GM18517 (cell line): Measurements from ENCODE around the gene SCLY.
"Not testable (repeated sequence)": the region's sequence is repeated elsewhere in the genome, so short reads cannot be mapped to it uniquely, and the experiment has no call there.

Experiments used
- ATAC-seq: cut with Tn5 transposase; IDR thresholded peaks from one replicate; pipeline ENCODE4 v1.9.1; 2021; ENCODE audit warnings: mild to moderate bottlenecking, moderate library complexity; ENCODE audit not compliant: unreplicated experiment

SCLY gene

DNA sequence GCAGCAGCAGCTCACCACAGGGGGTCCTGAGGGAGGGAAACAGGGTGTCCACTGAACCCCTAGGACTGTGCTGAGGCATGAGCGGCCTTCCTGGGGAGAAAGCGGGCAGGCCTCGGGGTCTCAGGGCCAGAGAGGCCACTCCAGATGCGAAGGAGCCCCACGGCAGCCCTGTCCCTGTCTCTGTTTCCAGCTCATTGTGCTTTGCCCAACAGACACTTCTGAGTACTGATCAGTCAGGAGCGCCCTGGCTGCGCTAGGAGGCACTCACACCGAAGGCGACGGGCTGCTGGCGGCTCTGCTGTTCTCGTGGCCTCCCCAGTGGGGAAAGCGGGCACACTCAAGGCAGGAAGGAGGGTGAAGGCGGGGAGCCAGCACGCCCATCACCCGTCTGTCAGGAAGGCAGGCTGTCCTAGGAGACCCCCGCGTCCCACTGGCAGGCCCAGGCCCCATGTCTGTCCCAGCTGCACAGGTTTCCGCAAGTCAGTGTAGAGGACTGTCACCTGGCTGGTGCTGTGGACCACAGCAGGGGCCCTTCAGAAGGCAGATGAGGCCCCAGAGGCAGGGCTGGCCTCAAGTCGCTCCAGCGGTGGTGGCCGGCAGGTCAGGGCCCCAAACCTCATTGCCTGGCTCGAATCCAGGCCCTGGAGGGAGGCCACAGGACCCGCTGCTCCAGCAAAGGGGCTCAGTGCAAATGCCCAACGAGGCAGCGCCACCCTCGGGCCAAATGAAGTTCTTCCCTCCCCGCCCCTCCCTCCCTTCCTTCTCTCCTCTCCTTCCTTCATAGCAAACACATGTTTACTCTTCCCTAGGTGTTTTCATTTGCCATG, 46.1 kb downstream of the SCLY start:
- no peak for ATAC-seq

DNA sequence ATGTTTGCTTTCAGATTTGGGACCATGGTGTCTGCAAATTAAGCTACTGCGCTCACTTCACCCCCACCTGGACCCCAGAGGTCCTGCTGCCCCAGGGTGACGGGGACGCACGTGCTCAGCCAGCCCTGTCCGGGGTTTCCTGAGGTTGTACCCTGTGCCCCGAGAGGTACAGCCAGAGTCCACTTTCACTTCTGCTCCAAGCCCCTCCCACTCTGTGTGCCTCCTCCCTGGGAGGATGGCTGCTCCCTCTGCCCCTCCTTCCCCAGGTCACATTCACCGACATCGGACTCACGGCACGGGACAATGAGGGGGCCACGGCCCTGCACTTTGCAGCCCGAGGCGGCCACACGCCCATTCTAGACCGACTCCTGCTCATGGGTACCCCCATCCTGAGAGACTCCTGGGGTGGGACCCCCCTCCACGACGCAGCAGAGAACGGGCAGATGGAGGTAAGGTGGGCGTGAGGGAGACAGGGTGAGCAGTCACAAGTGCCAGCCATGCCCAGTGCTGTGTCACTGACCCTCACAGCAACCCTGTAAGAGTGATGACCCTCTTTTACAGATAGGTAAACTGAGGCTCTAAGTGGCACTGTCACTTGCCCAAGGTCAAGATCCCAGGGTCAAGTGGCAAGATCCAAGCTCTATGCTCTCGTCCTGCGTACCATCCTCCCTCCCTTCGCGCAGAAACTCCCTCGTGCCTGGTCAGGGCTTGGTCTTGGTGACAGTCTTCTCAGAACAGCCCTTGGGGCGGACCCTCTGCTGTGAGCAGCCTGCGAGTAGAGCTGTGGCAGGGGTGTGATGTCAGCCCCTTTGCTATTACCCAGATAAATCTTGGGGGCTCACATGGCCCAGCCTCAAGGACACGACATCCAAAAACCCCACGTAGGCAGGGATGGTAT, 47.0 kb downstream of the SCLY start:
- peak; percentile 89 for ATAC-seq

DNA sequence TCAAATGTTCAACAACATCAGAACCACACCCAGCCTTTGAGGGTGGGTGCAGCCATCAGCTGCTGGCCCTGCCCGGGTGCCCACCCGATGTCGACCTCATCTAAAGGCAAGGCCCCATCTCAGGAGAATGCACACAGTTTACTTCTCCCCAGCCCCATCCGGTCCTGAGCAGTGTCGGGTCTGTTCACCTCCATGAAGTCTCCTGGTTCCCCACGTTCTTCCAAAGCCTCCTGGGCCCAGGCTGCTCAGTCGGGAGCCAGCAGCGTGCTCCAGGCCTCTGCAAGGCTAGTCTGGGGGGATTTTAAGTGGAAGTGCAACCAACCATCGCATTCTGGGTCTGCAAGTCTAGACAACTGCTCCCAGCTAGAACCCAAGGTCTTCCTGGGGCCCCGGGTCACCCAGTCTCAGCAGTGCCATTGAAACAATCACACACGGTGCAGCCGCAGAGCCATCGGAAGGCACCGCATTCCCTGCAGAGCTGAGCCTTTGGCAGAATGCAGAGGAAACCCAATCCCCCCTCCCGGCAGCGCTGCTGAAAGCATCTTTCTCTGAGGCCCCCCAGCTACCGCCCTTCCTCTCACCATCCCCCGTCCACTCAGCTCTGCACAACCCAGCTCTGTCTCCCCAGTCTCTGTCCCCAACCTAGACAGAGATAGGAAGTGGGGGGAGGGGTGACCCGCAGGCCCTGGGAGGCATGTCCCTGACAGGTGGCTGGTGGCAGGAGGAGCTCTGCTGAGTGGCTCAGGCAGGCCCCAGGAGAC, 47.8 kb downstream of the SCLY start:
- no peak for ATAC-seq

DNA sequence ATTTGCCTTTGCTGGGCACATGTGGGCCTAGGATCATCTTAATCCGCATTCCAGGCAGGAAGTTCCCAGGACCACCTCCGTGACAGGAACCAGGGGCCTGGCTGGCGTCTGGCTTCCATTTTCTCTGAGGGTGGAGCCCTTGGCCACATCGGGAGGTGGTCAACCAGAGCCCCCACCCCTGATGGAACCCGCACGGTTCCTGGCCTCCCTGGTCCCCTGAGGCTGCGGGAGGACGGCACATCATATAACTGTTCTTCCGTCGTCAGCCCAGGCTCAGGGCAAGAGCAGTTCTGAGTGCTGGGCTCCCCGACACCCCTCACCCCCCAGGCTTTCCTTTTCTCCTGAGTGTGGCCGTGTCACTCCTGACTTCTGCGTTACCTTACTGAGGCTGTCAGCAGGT, 52.8 kb downstream of the SCLY start:
- no peak for ATAC-seq

DNA sequence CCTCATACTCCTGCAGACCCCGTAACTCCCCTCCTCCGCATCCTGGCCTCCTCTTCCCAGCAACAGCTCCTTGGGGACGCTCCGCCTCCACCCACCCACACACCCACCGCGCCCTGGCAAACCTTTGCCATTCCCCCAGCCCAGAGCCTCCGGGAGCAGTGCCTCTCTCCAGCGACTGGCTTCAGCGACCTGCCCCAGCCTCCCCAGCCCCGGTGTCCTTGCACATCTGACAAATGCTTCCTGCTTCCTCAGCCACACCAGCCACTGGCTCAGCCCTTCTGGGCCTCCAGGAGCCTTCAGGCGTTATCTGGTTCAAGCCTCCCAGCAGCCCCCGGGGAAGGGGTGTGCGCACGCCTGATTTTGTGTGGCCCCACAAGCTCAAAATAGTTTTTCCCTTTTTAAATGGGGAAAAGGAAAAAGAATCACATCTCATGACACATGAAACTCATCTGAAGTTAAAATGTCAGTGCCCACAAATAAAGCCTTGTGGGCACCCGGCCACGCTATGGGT, 53.6 kb downstream of the SCLY start:
- no peak for ATAC-seq

DNA sequence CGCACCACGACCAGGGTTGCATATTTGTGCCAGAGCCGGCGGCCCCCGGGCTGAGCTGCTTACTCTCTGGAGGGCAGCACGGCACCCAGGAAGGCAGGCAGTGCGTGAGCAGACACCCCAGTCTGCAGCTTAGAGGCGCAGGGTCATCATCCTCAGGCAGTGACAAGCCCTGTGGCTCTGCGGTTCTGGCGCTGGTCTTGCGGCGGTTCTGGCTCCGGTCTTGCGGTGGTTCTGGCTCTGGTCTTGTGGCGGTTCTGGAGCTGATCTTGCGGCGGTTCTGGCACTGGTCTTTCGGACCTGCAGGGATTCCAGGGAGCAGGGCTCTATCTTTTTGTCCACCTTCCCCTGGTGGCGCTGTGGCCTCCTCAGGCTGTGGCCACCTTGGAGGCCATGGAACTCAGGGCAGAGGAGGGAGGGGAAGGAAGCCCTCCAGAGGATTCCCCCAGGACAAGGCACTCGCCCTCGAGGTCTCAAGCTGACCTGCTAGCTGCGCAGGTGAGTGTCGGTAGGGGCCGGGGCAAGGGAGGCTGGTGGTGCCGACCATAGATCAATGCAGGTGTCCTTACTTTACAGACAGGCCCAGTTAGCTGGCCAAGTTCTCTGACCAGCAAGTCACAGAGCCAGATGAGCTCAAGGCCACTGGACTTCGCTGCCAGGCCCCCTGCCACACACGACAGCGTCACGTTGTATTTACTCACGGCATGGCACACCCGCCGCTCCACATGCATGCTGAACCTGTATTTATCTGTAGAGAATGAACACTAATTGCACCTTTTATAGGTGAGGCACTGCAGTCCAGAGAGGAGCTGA, 54.3 kb downstream of the SCLY start:
- no peak for ATAC-seq

DNA sequence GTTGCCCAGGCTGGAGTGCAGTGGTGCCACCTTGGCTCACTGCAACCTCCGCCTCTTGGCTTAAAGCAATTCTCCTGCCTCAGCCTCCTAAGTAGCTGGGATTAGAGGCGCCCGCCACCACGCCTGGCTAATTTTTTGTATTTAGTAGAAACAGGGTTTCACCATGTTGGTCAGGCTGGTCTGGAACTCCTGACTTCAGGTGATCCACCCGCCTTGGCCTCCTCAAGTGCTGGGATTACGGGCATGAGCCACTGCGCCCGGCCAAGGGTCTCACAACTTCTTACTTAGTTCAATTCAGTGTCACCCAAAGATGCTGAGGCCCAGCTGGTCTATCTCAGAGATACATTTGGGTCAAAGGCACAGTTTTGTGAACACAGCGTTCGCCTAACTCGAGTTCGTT, 54.9 kb downstream of the SCLY start:
- not testable (repeated sequence) for ATAC-seq

DNA sequence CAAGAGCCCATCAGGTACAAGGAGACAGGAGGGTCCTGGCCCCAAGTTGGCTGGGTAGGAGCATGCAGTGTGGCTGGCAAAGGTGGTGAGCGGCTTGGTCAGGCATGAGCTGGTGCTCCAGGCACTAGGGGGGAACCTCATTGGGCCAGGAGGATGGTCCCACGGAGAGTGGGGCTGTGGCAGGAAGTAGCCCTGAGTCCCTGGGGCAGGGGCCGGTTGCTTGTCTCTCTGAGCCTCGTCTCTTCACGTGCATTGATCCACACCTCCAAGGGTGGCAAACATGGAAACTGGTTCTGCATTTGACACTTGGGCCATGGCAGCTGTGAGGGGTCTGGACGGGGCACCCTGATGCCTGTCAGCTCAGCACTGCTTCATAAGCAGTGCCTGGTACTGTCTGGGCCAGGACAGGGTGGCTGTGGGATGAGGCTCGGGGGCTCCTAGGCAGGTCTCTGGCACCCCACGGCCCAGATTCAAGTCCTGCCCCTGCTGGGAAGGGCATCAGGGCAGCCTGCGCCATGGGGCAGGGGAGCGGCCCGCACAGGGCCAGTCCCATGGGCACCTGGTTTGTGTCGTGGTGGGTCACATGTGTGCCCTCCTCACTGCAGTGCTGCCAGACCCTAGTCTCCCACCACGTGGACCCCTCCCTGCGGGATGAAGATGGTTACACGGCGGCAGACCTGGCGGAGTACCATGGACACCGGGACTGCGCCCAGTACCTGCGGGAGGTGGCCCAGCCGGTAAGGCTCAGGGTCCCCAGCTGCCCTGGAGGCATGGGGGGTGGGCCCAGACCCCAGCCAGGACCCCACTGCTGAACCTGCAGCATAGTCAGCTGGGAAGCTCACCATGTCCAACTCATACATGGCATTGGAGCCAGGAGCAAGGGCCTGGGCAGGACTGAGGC, 55.7 kb downstream of the SCLY start:
- ATAC-seq: no peak

DNA sequence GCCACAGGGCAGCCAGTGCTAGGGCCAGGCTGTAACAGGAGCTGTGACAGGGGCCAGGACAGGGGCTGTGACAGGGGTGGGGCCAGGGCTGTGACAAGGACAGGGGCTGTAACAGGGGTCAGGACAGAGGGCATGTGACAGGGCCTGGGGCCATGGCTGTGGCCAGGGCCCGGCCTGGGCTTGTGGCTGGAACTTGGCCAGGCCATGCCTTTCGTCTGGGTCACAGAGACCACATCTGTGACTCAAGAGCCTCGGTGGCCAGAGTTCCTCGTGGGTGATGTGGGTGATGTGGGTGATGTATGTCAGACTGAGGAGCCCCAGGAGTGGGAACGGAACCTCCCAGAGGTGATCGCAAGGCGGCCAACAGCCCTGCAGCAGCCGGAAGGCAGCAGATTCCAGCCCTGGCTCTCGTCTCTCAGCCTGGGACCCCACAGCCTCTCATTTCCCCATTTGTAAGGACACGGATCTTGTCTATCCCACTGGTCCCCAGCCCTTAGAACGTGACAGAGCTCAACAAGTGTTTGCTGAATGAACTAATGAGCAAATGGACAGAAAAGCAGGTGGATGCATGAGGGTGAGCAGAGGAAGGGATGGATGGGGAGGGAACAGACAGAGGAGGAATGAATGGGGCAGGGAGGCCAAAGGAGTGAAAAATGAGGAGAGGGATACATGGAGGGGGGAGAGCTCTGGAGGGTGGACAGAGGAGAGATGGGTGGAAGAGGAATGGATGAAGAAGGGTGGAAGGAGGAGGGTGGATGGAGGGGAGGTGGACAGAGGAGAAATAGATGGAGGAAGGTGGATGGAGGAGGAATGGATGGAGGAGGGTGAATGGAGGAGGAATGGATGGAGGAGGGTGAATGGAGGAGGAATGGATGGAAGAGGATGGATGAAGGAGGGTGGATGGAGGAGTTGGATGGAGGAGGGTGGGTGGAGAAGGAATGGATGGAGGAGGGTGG, 56.7 kb downstream of the SCLY start:
- ATAC-seq: no peak

DNA sequence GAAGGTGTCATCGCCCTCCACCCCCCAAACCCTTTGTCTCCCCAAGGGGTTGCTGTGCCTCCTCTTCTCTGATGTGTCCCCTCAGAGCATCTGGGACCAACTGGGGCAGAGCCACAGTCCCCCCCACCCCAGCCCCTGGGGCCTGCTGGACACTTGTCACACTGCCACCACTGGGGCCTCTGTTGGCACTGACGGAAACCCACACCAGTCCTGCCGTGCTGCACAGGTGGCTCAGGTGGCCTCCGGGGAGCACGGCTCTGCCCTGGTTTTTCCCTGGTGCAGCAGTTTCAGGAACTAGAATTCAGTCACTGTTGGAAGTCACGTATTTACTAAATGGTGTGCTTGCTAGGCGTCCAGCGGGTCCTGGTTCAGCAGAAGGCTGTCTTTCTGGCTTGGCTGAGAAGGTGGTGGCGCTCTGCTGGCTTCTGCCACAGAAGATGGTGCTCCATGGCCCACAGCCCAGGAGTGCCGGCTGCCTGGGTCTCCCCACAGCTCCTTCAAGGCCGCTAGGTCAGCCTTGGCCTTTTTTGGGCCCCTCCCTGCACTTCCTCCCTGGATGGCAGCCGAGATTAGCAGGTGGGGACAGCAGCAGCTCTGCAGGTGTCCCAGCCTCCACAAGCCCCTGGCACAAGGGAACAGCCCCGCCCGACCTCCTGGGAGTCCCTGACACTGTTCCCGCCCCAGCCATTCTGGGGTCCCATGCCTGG, 59.1 kb downstream of the SCLY start:
- no peak for ATAC-seq

DNA sequence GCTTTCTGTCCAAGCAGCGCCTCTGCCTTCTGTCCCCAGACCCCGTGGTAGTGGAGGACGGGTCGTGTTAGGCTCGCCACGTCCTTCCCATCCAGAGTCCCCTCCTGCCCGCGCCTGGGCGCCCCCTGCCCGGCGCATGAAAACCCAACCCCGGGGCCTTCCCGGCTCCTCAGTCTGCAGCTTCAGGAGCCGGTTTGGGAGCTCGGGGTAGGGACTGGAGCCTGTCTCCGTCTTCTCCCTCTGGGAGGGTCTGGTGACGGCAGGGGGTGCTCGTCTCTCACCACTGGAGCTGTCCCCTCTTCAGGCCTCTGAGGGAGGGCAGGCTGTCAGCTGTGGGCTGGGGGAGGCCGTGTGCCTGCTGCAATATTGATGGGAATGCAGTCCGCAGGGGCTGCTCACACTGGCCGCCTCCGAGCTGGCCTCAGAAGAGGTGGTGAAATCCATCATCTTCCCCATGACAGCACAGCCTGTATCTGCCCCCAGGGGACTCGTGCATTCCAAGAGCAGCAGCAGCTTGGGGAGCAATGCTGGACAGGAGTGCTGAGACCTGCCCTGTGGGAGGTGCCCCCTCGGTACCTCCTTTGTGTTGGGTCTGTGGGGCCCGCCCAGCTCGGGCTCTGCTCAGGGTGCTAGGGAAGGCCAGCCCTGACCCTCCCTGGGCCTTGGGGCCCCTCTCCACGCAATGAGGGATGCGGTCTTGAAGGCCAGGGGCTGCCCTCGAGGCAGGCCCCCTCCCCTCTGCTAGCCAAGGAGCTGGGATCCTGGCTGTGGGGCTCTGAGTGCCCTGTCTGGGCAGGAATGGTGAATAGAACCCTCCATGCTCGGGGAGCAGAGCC, 59.9 kb downstream of the SCLY start:
- ATAC-seq: no peak

DNA sequence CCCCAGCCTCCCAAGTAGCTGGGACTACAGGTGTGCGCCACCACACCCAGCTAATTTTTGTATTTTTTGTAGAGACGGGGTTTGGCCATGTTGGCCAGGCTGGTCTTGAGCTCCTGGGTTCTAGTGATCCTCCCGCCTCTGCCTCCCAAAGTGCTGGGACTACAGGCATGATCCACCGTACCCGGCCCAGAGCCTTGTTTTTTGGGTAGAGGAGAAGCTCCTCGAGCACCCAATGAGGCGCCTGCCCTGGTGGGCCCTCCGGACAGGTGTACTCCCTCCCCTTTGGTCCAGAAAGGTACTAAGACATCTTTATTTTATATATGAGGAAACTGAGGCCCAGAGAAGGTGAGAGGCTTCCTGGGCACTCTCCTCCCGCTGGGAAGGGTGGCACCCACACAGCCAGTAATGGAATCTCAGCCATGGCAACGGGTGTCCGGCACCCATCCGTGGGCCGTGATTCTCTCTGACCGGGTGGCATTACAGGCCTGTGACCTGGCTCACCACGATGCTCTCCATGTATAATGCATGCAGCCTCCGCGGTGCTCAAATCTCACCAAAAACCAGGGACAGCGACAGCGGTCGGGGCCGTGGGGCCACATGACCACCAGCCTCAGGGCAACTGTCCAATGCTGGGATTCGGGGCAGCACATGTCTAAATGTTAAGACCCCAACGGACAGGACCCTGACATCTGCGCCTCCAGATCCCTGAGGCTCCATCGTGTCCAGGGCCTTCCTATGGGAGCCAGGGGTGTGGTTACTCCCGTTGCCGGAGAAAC, 60.9 kb downstream of the SCLY start:
- ATAC-seq: no peak

DNA sequence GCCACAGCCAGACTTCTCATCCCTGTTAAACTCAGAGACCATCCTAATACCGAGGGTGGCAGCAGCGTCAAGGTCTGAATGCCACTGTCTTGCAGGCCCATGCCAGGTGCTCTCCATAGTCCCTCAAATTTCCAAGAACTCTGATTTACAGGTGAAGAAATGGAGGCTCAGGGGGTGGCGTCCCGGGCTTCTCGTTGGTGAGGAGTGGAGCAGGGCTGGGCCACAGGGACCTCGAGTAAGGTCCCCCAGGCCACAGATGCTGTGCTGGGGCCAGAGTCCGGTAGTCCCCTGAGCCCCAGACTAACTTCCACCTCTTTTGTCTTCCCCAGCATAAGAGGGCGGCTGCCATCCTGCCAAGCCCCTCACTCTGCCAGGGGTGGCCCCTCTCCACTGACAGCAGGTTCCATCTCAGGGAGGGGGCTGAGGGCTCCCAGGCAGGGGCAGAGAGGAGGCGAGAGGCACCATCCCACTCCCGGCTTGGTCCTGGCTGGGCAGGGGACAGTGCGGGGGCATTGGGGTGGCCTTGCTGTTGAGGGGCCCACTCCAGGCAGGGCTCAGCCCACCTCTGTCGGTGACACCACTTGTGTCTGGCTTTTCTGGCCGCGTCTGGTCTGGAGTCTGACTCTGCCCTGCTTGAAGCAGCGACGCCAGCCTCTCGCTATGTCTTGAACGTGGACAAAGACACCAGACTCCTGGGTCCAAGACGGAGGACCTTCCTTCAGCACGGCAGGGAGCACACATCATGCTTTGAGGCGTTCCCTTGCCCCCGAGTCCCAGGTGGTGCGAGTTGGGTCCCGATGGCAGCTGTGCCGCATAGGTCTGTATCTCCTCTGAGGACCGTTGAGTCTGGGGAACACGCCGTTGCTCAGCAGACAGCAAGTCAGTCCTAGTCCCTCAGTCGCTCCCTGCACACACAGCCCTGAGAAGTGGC, 61.8 kb downstream of the SCLY start:
- no peak for ATAC-seq

DNA sequence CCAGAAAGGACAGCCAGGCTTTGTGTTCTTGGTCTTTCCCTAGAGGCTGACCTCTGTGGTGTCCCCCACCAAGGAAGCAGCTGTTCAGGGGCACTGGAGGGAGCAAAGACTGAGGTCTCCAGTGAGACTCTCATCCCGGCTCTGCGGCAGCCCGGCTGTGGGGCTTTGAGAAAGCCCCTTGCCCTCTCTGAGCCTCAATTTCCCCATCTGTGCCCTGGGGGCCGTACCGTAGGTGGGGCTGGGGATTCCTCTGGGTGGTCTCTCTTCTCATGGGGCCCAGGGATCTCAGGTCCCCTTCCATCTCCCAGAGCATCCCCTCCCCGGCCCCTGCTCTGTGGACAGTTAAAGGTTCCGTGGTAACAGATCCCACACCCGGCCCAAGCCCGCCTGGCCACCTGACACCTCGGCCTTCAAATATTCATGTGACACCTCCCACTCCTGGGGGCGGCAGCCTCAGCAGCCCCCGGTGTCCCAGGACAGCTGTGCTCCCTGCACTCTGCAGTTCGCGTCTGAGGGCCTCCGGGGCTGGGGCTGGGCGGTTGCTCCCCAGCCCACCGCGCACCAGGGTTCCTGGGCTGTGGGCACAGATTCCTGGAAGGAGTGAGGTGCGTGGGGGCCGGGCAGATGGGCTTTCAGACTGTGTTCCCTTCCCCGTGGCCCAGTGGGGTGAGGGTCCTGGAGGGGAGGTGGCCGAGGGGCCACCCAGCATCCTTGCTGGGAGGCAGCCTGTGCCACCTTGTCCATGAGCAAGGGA, 62.6 kb downstream of the SCLY start:
- no peak for ATAC-seq
